Ishikawa (cell line): Measurements from ENCODE around the gene NAV2.

Experiments used
- RAD21 ChIP-seq: IDR thresholded peaks from 2 replicates; pipeline ENCODE4 v1.6.1; 2012; ENCODE audit warnings: low read depth
- TF ChIP-seq, protein P1 (sequence below): IDR thresholded peaks from 2 replicates; pipeline ENCODE4 v1.6.1; 2012; ENCODE audit warnings: low read depth, mild to moderate bottlenecking
- TF ChIP-seq, protein P2 (sequence below): IDR thresholded peaks from 2 replicates; pipeline ENCODE4 v1.6.1; 2012

GRCh38 chr11:19832086-19832750 lies 119.6 kb downstream of the NAV2 start:
- TF ChIP-seq, protein P1, sequence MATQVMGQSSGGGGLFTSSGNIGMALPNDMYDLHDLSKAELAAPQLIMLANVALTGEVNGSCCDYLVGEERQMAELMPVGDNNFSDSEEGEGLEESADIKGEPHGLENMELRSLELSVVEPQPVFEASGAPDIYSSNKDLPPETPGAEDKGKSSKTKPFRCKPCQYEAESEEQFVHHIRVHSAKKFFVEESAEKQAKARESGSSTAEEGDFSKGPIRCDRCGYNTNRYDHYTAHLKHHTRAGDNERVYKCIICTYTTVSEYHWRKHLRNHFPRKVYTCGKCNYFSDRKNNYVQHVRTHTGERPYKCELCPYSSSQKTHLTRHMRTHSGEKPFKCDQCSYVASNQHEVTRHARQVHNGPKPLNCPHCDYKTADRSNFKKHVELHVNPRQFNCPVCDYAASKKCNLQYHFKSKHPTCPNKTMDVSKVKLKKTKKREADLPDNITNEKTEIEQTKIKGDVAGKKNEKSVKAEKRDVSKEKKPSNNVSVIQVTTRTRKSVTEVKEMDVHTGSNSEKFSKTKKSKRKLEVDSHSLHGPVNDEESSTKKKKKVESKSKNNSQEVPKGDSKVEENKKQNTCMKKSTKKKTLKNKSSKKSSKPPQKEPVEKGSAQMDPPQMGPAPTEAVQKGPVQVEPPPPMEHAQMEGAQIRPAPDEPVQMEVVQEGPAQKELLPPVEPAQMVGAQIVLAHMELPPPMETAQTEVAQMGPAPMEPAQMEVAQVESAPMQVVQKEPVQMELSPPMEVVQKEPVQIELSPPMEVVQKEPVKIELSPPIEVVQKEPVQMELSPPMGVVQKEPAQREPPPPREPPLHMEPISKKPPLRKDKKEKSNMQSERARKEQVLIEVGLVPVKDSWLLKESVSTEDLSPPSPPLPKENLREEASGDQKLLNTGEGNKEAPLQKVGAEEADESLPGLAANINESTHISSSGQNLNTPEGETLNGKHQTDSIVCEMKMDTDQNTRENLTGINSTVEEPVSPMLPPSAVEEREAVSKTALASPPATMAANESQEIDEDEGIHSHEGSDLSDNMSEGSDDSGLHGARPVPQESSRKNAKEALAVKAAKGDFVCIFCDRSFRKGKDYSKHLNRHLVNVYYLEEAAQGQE, result no peak
- TF ChIP-seq, protein P2, sequence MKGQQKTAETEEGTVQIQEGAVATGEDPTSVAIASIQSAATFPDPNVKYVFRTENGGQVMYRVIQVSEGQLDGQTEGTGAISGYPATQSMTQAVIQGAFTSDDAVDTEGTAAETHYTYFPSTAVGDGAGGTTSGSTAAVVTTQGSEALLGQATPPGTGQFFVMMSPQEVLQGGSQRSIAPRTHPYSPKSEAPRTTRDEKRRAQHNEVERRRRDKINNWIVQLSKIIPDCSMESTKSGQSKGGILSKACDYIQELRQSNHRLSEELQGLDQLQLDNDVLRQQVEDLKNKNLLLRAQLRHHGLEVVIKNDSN, result no peak
- no peak for TF ChIP-seq RAD21
